GM12801 (cell line): ENCODE results near the gene RNASET2.

ENCODE experiments used
- CTCF ChIP-seq: IDR thresholded peaks from one replicate; pipeline ENCODE4 v1.5.1; 2011; ENCODE audit warnings: control low read depth; ENCODE audit not compliant: insufficient read length; ENCODE audit errors: extremely low read depth

The RNASET2 gene

DNA sequence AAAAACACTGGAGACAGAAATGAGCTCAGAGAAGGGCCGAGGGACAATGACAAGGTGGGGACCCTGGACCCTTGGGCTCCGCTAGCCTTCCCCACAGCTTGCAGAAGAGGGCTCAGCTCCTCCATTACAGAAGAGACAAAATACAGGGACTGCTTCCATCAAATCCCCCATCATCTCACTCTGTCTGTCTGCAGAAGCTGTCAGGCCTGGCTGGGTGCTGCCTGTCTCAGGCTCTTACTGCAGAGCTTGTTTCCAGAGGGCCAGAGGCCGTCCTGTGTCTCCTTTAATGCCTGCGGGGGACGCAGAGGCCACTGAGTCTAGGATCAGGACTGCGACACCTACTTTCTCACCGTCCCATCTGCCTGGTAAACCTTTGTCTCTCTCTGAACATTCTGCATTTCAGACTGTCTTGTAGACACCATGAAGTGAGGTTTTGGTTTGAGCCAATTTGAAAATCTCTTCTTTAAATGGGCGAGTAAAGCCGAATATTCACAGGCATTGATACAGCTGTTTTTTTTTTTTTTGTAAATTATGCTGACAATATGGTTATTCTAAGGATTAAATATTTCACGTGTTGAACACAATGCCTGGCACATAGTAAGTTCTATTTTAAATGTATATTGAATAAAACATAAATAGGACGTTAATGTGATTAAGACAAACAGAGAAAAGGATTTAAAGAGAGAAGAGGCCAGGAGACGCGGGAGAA is 28.3 kb downstream of the RNASET2 start:
- no peak for TF ChIP-seq CTCF

- no peak for TF ChIP-seq CTCF
Observed at GRCh38 chr6:166927240-166927934, 29.0 kb downstream of the RNASET2 start.

DNA sequence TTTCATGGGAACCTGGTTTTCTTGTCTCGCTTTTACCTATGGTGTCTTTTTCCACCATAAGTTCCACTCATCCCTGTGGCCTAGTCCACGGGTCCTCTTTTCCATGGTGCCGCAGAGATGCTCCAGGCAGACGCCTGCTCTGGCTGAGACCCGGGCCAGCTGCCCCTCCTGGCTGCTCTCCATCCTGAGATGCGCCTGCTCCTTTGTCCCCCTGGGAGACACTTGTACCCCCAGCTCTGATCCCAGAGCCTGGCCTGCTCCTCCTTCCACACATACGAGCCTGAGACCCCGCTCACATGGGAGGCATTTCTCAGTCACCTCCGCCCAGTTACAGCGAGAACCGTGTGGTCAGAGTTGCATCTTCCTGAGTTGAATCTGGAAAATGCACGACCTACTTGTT is 29.6 kb downstream of the RNASET2 start:
- no peak for TF ChIP-seq CTCF

GRCh38 chr6:166925141-166925996 is 31.0 kb downstream of the RNASET2 start:
- TF ChIP-seq CTCF = no peak

- TF ChIP-seq CTCF = no peak
Observed at GRCh38 chr6:166924531-166924930, 31.8 kb downstream of the RNASET2 start.

DNA sequence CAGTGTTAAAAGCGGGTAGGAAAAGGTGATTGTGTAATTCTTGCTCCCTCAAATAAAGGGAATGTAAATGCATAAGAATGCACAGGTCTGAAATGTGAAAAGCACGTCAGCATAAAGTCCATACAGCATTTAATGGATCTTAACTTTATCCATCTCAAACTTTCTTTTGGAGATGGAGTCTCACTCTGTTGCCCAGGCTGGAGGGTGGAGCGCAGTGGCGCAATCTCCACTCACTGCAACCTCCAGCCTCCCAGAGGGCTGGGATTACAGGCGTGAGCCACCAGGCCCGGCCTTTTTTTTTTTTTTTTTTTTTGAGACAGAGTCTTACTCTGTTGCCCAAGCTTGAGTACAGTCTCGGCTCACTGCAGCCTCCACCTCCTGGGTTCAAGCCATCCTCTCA is 33.4 kb downstream of the RNASET2 start:
- TF ChIP-seq CTCF = no peak

GRCh38 chr6:166921570-166921969 is 34.8 kb downstream of the RNASET2 start:
- no peak for TF ChIP-seq CTCF
